Endodermal cell (in vitro differentiated cells): ENCODE measurements around the gene GOSR2. TPM values are rescaled to one million over a fixed set of nuclear protein-coding genes. Genes with fewer than 3 reads are reported as not detected.

Experiments
- DNase-seq: peaks from one replicate; pipeline ENCODE4 v3.0.0-alpha.2; 2017
- H3K27ac ChIP-seq: 2 replicates; pipeline ENCODE4 v1.5.1; 2013; ENCODE audit warnings: mild to moderate bottlenecking, low read depth, low read length, moderate library complexity
- H3K27me3 ChIP-seq: 2 replicates; pipeline ENCODE4 v1.6.1; 2013; ENCODE audit warnings: mild to moderate bottlenecking, low read length, moderate library complexity; ENCODE audit not compliant: insufficient read depth, control insufficient read depth, poor library complexity, severe bottlenecking
- H3K36me3 ChIP-seq: 2 replicates; pipeline ENCODE4 v1.7.0; 2013; ENCODE audit warnings: mild to moderate bottlenecking, low read length, moderate library complexity; ENCODE audit not compliant: control insufficient read depth, insufficient read depth
- H3K4me1 ChIP-seq: one replicate; pipeline ENCODE4 v1.7.0; 2013; ENCODE audit warnings: low read length; ENCODE audit not compliant: control insufficient read depth, insufficient read depth
- H3K4me3 ChIP-seq: 2 replicates; pipeline ENCODE4 v1.5.1; 2013; ENCODE audit warnings: mild to moderate bottlenecking, low read length, moderate library complexity
- H3K9ac ChIP-seq: 2 replicates; pipeline ENCODE4 v1.6.1; 2013; ENCODE audit warnings: mild to moderate bottlenecking, low read length, moderate library complexity; ENCODE audit not compliant: poor library complexity, severe bottlenecking; ENCODE audit errors: extremely low read depth
- H3K9me3 ChIP-seq: 2 replicates; pipeline ENCODE4 v1.6.1; 2013; ENCODE audit warnings: mild to moderate bottlenecking, low read length, moderate library complexity; ENCODE audit not compliant: control insufficient read depth
- H3K27ac Mint-ChIP-seq: 2 replicates; pipeline ENCODE4 v1.8.0; 2020; ENCODE audit warnings: mixed read lengths
- H3K27me3 Mint-ChIP-seq: 2 replicates; pipeline ENCODE4 v1.8.0; 2021; ENCODE audit warnings: mild to moderate bottlenecking, mixed read lengths; ENCODE audit not compliant: insufficient read depth
- H3K36me3 Mint-ChIP-seq: 2 replicates; pipeline ENCODE4 v1.8.0; 2020; ENCODE audit warnings: low read depth, mixed read lengths
- H3K4me1 Mint-ChIP-seq: 2 replicates; pipeline ENCODE4 v1.8.0; 2020; ENCODE audit warnings: mixed read lengths
- H3K4me3 Mint-ChIP-seq: 2 replicates; pipeline ENCODE4 v1.8.0; 2020; ENCODE audit warnings: mild to moderate bottlenecking, moderate library complexity, mixed read lengths
- H3K9me3 Mint-ChIP-seq: 2 replicates; pipeline ENCODE4 v1.8.0; 2020; ENCODE audit warnings: mild to moderate bottlenecking, mixed read lengths
- CTCF ChIP-seq: fragments of 200-600 bp; sonication (generic); conservative IDR thresholded peaks from 2 replicates; pipeline ENCODE4 v1.5.0; 2021; ENCODE audit warnings: antibody characterized with exemption, mild to moderate bottlenecking
- WGBS, 2 experiments: methylation state at CpG; one replicate each; pipeline versions ENCODE4 v1.1.5 to v1.1.7; 2013; ENCODE audit warnings: missing lambda C conversion rate in 2 of 2, mixed read lengths in 1 of 2; ENCODE audit not compliant: insufficient coverage in 1 of 2, insufficient read length in 1 of 2; 5-methylcytosine and 5-hydroxymethylcytosine counted together
- total RNA-seq, 2 donors: library from RNA; stranded (reverse); fragmentation: NEBNext Ultra II Directional in 1 of 2; extraction: Animal tissue kit (Norgen Biotek cat#: 25700) in 1 of 2; gene quantifications; 2 replicates in 1 of 2; 3 replicates in 1 of 2; pipeline ENCODE4 v1.2.1, GENCODE V29; 2021

Gene GOSR2
- total RNA-seq, 2 donors from 2014 or later = 51.9 to 65.5 TPM

GRCh38 chr17:46898860-46899259, 24.1 kb upstream of the GOSR2 start:
- DNase-seq = no peak
- Histone ChIP-seq H3K36me3 (no peaks in the 10 kb centered on the region), H3K4me1 (peaks cover 5% of the 10 kb centered on the region), H3K27ac (no peak overlapping the region), H3K9ac (no peak overlapping the region), H3K9me3 (peaks cover 4% of the 10 kb centered on the region), H3K4me3 (no peak overlapping the region), H3K27me3 (no peaks in the 10 kb centered on the region)
- peaks cover 11% of the 10 kb centered on the region for H3K9me3 Mint-ChIP-seq
- 95 to 100% methylated on average over 2 to 4 of the region's 5 CpGs for WGBS, 2 experiments
- no peak overlapping the region for H3K4me3 Mint-ChIP-seq
- H3K27ac Mint-ChIP-seq = no peak overlapping the region
- peaks cover 14% of the 10 kb centered on the region for H3K4me1 Mint-ChIP-seq
- no peaks in the 10 kb centered on the region for H3K36me3 Mint-ChIP-seq
- TF ChIP-seq CTCF = no peak
- peaks cover 5% of the 10 kb centered on the region for H3K27me3 Mint-ChIP-seq

GRCh38 chr17:46901291-46901690, 21.7 kb upstream of the GOSR2 start:
- no peak overlapping the region for H3K27ac Mint-ChIP-seq
- 75 to 85% methylated on average over 9 of the region's 9 CpGs for WGBS, 2 experiments
- H3K9me3 Mint-ChIP-seq = peaks cover 11% of the 10 kb centered on the region
- no peak overlapping the region for H3K27ac ChIP-seq
- no peak overlapping the region for H3K4me3 ChIP-seq
- H3K36me3 Mint-ChIP-seq = no peaks in the 10 kb centered on the region
- TF ChIP-seq CTCF = no peak
- peaks cover 4% of the 10 kb centered on the region for H3K9me3 ChIP-seq
- H3K4me1 ChIP-seq = no peaks in the 10 kb centered on the region
- H3K4me1 Mint-ChIP-seq = peaks cover 6% of the 10 kb centered on the region
- H3K4me3 Mint-ChIP-seq = no peak overlapping the region
- no peak overlapping the region for H3K9ac ChIP-seq
- no peak for DNase-seq
- no peaks in the 10 kb centered on the region for H3K27me3 ChIP-seq
- H3K27me3 Mint-ChIP-seq = peaks cover 5% of the 10 kb centered on the region
- H3K36me3 ChIP-seq = no peaks in the 10 kb centered on the region

- Histone ChIP-seq H3K4me3 (no peak overlapping the region), H3K9me3 (no peaks in the 10 kb centered on the region), H3K4me1 (no peaks in the 10 kb centered on the region), H3K27me3 (no peaks in the 10 kb centered on the region), H3K36me3 (no peaks in the 10 kb centered on the region), H3K9ac (no peak overlapping the region), H3K27ac (no peak overlapping the region)
- DNase-seq = no peak
- WGBS, 2 experiments = 90 to 100% methylated on average over 1 to 4 of the region's 4 CpGs
- Mint-ChIP-seq H3K36me3 (no peaks in the 10 kb centered on the region), H3K4me1 (peaks cover 6% of the 10 kb centered on the region), H3K27ac (no peak overlapping the region), H3K27me3 (peaks cover 3% of the 10 kb centered on the region), H3K4me3 (no peak overlapping the region), H3K9me3 (peaks cover 5% of the 10 kb centered on the region)
- no peak for TF ChIP-seq CTCF
Observed at GRCh38 chr17:46903762-46904672, 18.9 kb upstream of the GOSR2 start.
